ENCODE data around the gene DIP2C.
"Not testable (repeated sequence)": the region's sequence is repeated elsewhere in the genome, so short reads cannot be mapped to it uniquely, and the experiment has no call there.

Gene DIP2C

GRCh38 chr10:689452-690371 lies at the start of gene DIP2C:
TSS of gene DIP2C (minus strand) at chr10:689668. CDS start at chr10:689578, 90 bp downstream.
- peak in 1 of 2 donors; percentile 19 for DNase-seq

GRCh38 chr10:734481-734880 lies 45.0 kb upstream of the DIP2C start:
- no peak for DNase-seq

GRCh38 chr10:733086-733485 lies 43.6 kb upstream of the DIP2C start:
- DNase-seq, result no peak

- DNase-seq, result no peak
Observed at GRCh38 chr10:729213-729612, 39.7 kb upstream of the DIP2C start.

- DNase-seq, result no peak
Observed at GRCh38 chr10:728603-729002, 39.1 kb upstream of the DIP2C start.

GRCh38 chr10:727162-727790 lies 37.8 kb upstream of the DIP2C start:
- no peak for DNase-seq

GRCh38 chr10:725786-726185 lies 36.3 kb upstream of the DIP2C start:
- DNase-seq, result no peak

GRCh38 chr10:725302-725701 lies 35.8 kb upstream of the DIP2C start:
- no peak for DNase-seq

- no peak for DNase-seq
Observed at GRCh38 chr10:723973-724372, 34.5 kb upstream of the DIP2C start.

GRCh38 chr10:722281-723060 lies 33.0 kb upstream of the DIP2C start:
- DNase-seq, result no peak

GRCh38 chr10:718143-718700 lies 28.8 kb upstream of the DIP2C start:
- no peak for DNase-seq

GRCh38 chr10:717458-717857 lies 28.0 kb upstream of the DIP2C start:
- no peak for DNase-seq

- no peak for DNase-seq
Observed at GRCh38 chr10:716821-717220, 27.4 kb upstream of the DIP2C start.

- no peak for DNase-seq
Observed at GRCh38 chr10:714214-714613, 24.7 kb upstream of the DIP2C start.

- DNase-seq, result no peak
Observed at GRCh38 chr10:712575-712974, 23.1 kb upstream of the DIP2C start.

GRCh38 chr10:712089-712488 lies 22.6 kb upstream of the DIP2C start:
- DNase-seq, result no peak

- no peak for DNase-seq
Observed at GRCh38 chr10:707861-708260, 18.4 kb upstream of the DIP2C start.

GRCh38 chr10:707456-707855 lies 18.0 kb upstream of the DIP2C start:
- no peak for DNase-seq

- DNase-seq, result no peak
Observed at GRCh38 chr10:703118-703517, 13.7 kb upstream of the DIP2C start.

- not testable (repeated sequence) for DNase-seq
Observed at GRCh38 chr10:700183-700582, 10.7 kb upstream of the DIP2C start.

- DNase-seq, result no peak
Observed at GRCh38 chr10:697097-697875, 7.8 kb upstream of the DIP2C start.

- DNase-seq, result no peak
Observed at GRCh38 chr10:695396-695795, 5.9 kb upstream of the DIP2C start.

All from stimulated activated CD4-positive, alpha-beta T cell treated with anti-CD3 and anti-CD28 coated beads, Interleukin-2, amount 100 ng/mL, for 24 hours (primary cell).